CD4-positive, alpha-beta T cell treated with Interleukin-1 beta for 1 hour (primary cell): ENCODE results near the gene DDX5.
"Not testable (repeated sequence)": the region's sequence is repeated elsewhere in the genome, so short reads cannot be mapped to it uniquely, and the experiment has no call there.

ENCODE experiments used
- DNase-seq, 2 donors: peaks; one replicate each; pipeline ENCODE4 v3.0.0-alpha.2; 2020 to 2022

Gene DDX5

GRCh38 chr17:64506576-64507412 is 705 bp upstream of the DDX5 start, which contains the start of gene CEP95:
Gene CEP95 (plus strand): TSS chr17:64506977. CDS start chr17:64507098, 121 bp downstream.
- peak; percentile 97 for DNase-seq

- DNase-seq: peak; percentile 89 to 91
Measured at GRCh38 chr17:64505340-64506200, 519 bp downstream of the DDX5 start.

GRCh38 chr17:64504769-64505339 is 1.2 kb downstream of the DDX5 start:
- DNase-seq: no peak

- peak in 1 of 2 donors; percentile 18 for DNase-seq
Measured at GRCh38 chr17:64503821-64504768, 2.0 kb downstream of the DDX5 start.

GRCh38 chr17:64503341-64503740 is 2.7 kb downstream of the DDX5 start:
- DNase-seq: peak in 1 of 2 donors; percentile 13

GRCh38 chr17:64502809-64503208 is 3.3 kb downstream of the DDX5 start:
- DNase-seq: no peak

GRCh38 chr17:64502021-64502420 is 4.1 kb downstream of the DDX5 start:
- DNase-seq: peak in 1 of 2 donors; percentile 9

- DNase-seq: peak in 1 of 2 donors; percentile 22
Measured at GRCh38 chr17:64500862-64501765, 5.0 kb downstream of the DDX5 start.

- peak in 1 of 2 donors; percentile 15 for DNase-seq
Measured at GRCh38 chr17:64500487-64500859, 5.6 kb downstream of the DDX5 start.

GRCh38 chr17:64499805-64500486 is 6.1 kb downstream of the DDX5 start:
- peak in 1 of 2 donors; percentile 30 for DNase-seq

GRCh38 chr17:64498308-64499203 is 7.5 kb downstream of the DDX5 start:
- DNase-seq: peak in 1 of 2 donors; percentile 34

GRCh38 chr17:64497565-64498035 is 8.5 kb downstream of the DDX5 start:
- no peak for DNase-seq

GRCh38 chr17:64496786-64497564 is 9.1 kb downstream of the DDX5 start, which contains the start of gene POLG2:
Gene POLG2 (minus strand): TSS chr17:64497054. CDS start chr17:64496968, 86 bp downstream.
- peak; percentile 96 for DNase-seq

GRCh38 chr17:64496348-64496785 is 9.7 kb downstream of the DDX5 start:
- no peak for DNase-seq

GRCh38 chr17:64495300-64495699 is 10.8 kb downstream of the DDX5 start:
- not testable (repeated sequence) for DNase-seq

GRCh38 chr17:64494121-64494520 is 12.0 kb downstream of the DDX5 start:
- DNase-seq: no peak

GRCh38 chr17:64492481-64493109 is 13.5 kb downstream of the DDX5 start:
- peak in 1 of 2 donors; percentile 77 for DNase-seq
